Body of pancreas (tissue), 4 donors: ENCODE results near the gene ADGRD1.

ENCODE experiments used
- POLR2A ChIP-seq, 3 donors: fragments of 450-650 bp; IDR thresholded peaks; one replicate each; pipeline ENCODE4 v1.6.1; 2016; ENCODE audit warnings: antibody characterized with exemption in 3 of 3, mild to moderate bottlenecking in 2 of 3
- TF ChIP-seq, protein P1 (sequence below), 7 experiments: fragments of 450-650 bp in 4 of 7; fragments of 200-600 bp in 3 of 7; sonication (generic) in 3 of 7; IDR thresholded peaks; one replicate each; pipeline ENCODE4 v1.5.1; 2016 to 2019; ENCODE audit warnings: antibody characterized with exemption in 7 of 7

DNA sequence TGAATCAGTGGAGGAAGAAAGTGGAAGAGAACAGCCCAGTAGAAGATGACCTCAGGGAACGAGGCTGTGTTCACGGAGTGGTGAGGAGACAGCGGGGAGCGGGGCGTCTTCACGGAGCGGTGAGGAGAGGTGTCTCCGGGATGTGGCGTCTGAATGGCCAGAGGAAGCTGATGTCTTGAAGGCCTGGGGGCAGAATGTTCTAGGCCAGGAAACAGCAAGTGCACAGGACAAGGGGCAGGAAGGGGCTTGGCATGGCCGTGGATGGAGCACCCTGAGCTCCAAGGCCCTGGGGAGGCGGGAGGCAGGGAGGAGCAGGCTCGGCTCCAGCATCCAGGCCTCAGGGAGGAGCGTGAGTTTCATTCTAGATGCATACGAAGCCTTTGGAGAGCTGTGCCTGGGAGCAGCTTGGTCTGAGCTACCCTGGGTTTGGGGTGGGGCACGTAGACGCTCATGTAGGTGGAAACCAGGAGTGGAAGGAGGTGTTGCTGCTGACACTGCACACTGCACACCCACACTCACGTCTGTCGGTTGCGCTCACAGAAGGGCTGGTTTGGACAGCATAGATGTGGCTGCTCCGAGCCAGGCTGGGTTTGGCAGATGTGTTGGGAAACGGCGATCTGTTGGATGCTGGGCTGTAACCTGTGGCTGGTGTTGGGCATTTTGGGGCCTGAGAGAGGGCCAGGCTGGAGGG lies 131.6 kb downstream of the ADGRD1 start:
- TF ChIP-seq, protein P1, sequence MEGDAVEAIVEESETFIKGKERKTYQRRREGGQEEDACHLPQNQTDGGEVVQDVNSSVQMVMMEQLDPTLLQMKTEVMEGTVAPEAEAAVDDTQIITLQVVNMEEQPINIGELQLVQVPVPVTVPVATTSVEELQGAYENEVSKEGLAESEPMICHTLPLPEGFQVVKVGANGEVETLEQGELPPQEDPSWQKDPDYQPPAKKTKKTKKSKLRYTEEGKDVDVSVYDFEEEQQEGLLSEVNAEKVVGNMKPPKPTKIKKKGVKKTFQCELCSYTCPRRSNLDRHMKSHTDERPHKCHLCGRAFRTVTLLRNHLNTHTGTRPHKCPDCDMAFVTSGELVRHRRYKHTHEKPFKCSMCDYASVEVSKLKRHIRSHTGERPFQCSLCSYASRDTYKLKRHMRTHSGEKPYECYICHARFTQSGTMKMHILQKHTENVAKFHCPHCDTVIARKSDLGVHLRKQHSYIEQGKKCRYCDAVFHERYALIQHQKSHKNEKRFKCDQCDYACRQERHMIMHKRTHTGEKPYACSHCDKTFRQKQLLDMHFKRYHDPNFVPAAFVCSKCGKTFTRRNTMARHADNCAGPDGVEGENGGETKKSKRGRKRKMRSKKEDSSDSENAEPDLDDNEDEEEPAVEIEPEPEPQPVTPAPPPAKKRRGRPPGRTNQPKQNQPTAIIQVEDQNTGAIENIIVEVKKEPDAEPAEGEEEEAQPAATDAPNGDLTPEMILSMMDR (IDR thresholded peaks at IDR 0.05) = no peak
- TF ChIP-seq POLR2A (IDR thresholded peaks at IDR 0.05) = no peak
